GM12874 (cell line): ENCODE measurements around the gene PPIA.

Experiments used
- CTCF ChIP-seq: IDR thresholded peaks from 2 replicates; pipeline ENCODE4 v1.5.1; 2011; ENCODE audit warnings: low read depth, mild to moderate bottlenecking, control low read depth, low read length, moderate library complexity; ENCODE audit not compliant: insufficient read depth

PPIA gene

GRCh38 chr7:44783407-44783806 lies 13.1 kb upstream of the PPIA start:
- TF ChIP-seq CTCF: no peak

GRCh38 chr7:44784364-44784763 lies 12.1 kb upstream of the PPIA start:
- no peak for TF ChIP-seq CTCF

- no peak for TF ChIP-seq CTCF
Observed at GRCh38 chr7:44787041-44787440, 9.4 kb upstream of the PPIA start.

- no peak for TF ChIP-seq CTCF
Observed at GRCh38 chr7:44787762-44788161, 8.7 kb upstream of the PPIA start.

- TF ChIP-seq CTCF: no peak
Observed at GRCh38 chr7:44789990-44790389, 6.5 kb upstream of the PPIA start.

- TF ChIP-seq CTCF: no peak
Observed at GRCh38 chr7:44791278-44792219, 4.9 kb upstream of the PPIA start.

GRCh38 chr7:44793919-44794318 lies 2.6 kb upstream of the PPIA start:
- TF ChIP-seq CTCF: no peak
